DMS114 treated with DMSO at 0.1 percent for 48 hours (cell line): Measurements from ENCODE around the gene PNLIPRP3.

ENCODE experiments used
- DNase-seq: peaks from one replicate; lab custom pipeline; 2025; ENCODE audit not compliant: unreplicated experiment; lab: John Stamatoyannopoulos, UW

Gene PNLIPRP3

GRCh38 chr10:116490028-116490662, 62.5 kb downstream of the PNLIPRP3 start:
- DNase-seq, result peak; percentile 30

DNA sequence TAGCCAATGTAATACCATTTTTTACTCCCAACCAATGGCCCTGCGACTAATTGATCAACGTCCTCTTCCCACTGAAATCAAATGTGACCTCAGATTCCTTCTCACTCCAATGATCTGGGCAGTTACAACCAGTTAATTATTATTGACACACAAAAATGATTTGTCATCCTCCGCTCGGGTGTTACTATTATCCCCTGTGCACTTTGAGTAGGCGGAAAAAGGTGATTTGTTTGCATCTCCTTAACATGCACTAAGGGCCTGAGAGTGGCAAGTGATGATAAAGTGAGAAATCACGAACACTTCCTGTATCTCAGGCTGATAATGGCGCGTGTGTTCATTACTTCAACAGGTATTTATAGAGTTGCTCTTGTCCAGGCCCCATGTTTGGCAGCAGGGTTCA, 77.1 kb downstream of the PNLIPRP3 start:
- DNase-seq, result no peak

DNA sequence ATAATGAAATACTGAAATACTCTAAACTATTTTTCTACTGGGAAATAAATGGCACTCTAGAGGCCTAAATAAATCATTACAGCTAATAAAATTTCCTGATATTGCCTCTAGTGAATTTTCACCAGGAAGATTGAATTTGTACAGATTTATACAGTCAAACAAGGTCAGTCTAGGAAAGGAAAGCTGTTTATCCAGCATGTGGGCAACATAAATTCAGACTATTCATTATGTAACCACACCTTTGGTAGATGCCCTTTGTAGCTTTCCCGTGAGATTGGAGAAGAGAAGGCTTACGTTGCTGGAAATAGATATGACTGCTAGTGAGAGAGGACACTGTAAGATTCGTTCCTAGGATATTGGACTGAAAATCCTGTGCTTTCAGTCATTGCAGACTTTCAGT, 82.9 kb downstream of the PNLIPRP3 start:
- no peak for DNase-seq

DNA sequence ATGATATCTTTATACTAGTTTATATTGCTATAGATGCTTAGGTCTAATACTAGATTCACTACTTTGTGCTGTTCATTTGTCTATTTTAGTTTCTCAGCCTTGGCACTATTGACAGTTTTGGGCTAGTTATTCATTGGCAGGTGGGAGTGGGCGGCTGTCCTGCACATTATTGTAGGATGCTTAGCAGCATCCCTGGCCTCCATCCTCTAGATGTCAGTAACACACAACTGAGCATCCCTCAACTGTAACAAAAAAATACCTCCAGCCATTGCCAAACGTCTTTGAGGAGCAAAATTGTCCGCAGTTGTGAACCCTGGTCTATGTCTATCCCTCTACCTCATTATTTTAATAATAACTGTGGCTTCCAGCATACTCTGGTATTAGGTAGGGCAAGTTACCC, 83.7 kb downstream of the PNLIPRP3 start:
- DNase-seq, result no peak

DNA sequence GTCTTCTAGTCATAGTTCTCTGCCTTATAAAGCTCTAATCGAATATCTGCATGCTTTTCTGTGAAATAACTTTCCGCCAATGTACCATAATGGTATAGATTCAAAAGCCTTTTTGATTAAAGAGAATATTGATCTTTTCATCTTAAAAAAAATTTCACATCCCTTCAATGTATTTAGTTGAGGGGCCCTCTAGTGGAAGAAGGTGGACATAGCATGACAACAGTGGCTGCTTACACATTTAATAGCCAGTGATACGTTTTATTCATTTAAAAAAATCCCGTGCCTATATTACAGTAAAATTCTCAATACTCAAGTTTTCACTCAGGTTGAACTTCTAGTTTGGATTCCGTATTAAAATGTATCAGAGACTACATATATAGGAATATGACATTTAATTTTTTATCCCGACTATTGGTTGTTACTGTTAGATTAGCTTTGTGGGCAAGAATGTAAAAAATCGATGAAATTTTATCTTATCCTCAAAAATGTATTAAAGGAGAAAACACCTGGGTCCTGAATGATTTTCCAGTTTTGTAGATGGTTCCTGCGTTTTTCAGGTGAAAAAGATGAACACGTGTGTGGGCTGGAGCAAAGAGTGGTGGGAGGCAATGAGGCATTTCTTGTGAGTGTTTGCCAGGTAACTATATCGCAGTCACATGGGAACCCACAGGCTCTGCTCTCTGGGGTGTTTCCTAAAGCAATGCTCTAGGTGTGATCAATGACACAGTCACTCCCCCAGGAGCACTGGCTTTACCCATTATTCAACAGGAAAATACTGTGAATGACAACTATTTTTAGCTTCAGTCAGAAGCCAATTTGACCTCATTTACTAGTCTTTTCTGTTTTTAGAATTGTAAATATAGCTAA, 94.0 kb downstream of the PNLIPRP3 start:
- peak; percentile 54 for DNase-seq

GRCh38 chr10:116522803-116523381, 95.2 kb downstream of the PNLIPRP3 start:
- no peak for DNase-seq

DNA sequence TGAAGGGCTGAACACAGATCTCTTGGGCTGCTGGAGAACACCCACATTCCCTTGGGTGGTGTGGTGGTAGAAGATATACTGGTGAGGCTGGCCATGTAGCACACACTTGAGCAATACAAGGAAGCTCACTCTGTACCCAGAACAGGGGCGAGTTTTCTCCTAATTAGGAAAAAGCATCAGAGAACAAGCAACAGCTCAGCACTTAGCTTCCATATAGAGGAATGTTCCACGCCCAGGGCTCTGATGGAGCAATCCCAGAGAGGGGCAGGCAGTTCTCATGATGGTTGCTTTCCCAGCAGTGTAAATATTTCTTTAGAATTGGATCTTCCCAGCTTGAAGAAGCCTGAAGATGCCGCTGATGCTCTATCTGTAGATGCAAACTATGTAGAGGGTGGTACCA, 97.1 kb downstream of the PNLIPRP3 start:
- DNase-seq, result no peak

DNA sequence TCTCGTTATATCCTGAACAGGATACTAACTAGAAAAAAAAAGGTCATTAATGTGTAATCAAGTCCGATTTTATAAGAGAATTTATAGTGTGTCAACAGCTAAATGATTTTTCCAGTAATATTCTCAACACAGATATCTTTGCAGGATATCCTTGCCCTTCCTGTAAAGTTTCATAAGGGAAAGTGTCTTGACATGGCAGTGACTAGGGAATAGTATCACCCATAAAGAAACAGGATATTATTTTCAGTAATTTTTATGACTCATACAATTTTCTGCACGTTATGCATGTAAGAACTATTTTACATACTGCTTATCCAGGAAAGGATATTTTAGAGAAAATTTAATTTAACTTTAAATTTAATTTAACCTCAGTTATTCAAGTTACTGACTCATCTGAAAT, 98.6 kb downstream of the PNLIPRP3 start:
- DNase-seq, result no peak
